ACC112 (cell line): ENCODE data around the gene ARHGEF3.
"Not testable (repeated sequence)": the region's sequence is repeated elsewhere in the genome, so short reads cannot be mapped to it uniquely, and the experiment has no call there.

ENCODE experiments used
- H2AFZ ChIP-seq: fragments of 200-600 bp; sonication (generic); one replicate; pipeline ENCODE4 v1.6.0; 2017; ENCODE audit warnings: antibody characterized with exemption, low read length; ENCODE audit not compliant: unreplicated experiment
- H3K27ac ChIP-seq: fragments of 200-600 bp; sonication (generic); 2 replicates; pipeline ENCODE4 v1.5.1; 2014; ENCODE audit warnings: low read depth, mild to moderate bottlenecking, antibody characterized with exemption, low read length, moderate library complexity
- H3K27me3 ChIP-seq: fragments of 200-600 bp; sonication (generic); 2 replicates; pipeline ENCODE4 v1.6.1; 2014; ENCODE audit warnings: mild to moderate bottlenecking, antibody characterized with exemption, low read length, moderate library complexity, mixed read lengths; ENCODE audit not compliant: insufficient read depth
- H3K36me3 ChIP-seq: fragments of 200-600 bp; sonication (generic); 2 replicates; pipeline ENCODE4 v1.6.1; 2016; ENCODE audit warnings: mild to moderate bottlenecking, antibody characterized with exemption, low read length, moderate library complexity, mixed read lengths; ENCODE audit not compliant: insufficient read depth
- H3K4me1 ChIP-seq: fragments of 200-600 bp; sonication (generic); one replicate; pipeline ENCODE4 v1.6.1; 2016; ENCODE audit warnings: low read length, mixed read lengths; ENCODE audit not compliant: insufficient read depth, unreplicated experiment, control insufficient read depth
- H3K4me3 ChIP-seq: fragments of 200-600 bp; sonication (generic); 2 replicates; pipeline ENCODE4 v1.5.1; 2014; ENCODE audit warnings: mild to moderate bottlenecking, low read depth, low read length
- H3K79me2 ChIP-seq: fragments of 200-600 bp; sonication (generic); one replicate; pipeline ENCODE4 v1.6.0; 2016; ENCODE audit warnings: low read length; ENCODE audit not compliant: control insufficient read depth, unreplicated experiment, insufficient read depth

The ARHGEF3 gene

GRCh38 chr3:56693750-56694149 lies 108.0 kb downstream of the ARHGEF3 start:
- Histone ChIP-seq H3K4me3 (no peak overlapping the region), H3K27me3 (no peaks in the 10 kb centered on the region), H3K36me3 (no peaks in the 10 kb centered on the region), H3K79me2 (no peaks in the 10 kb centered on the region), H3K27ac (no peak overlapping the region), H2AFZ (no peak overlapping the region), H3K4me1 (peaks cover 8% of the 10 kb centered on the region)

GRCh38 chr3:56692520-56693433 lies 109.0 kb downstream of the ARHGEF3 start:
- not testable (repeated sequence) for H3K79me2 ChIP-seq, H2AFZ ChIP-seq, H3K27ac ChIP-seq, H3K36me3 ChIP-seq, H3K4me3 ChIP-seq, H3K27me3 ChIP-seq, H3K4me1 ChIP-seq

- H3K79me2 ChIP-seq, H3K27ac ChIP-seq: not testable (repeated sequence)
These were observed 109.8 kb downstream of the ARHGEF3 start for GRCh38 chr3:56692001-56692365.

GRCh38 chr3:56691165-56692000 lies 110.4 kb downstream of the ARHGEF3 start:
- no peak overlapping the region for H3K4me3 ChIP-seq
- no peak overlapping the region for H2AFZ ChIP-seq
- H3K27ac ChIP-seq, result no peak overlapping the region
- H3K36me3 ChIP-seq, result no peaks in the 10 kb centered on the region
- H3K79me2 ChIP-seq, result no peaks in the 10 kb centered on the region
- H3K4me1 ChIP-seq, result peaks cover 8% of the 10 kb centered on the region
- no peaks in the 10 kb centered on the region for H3K27me3 ChIP-seq

More at GRCh38 chr3:56692001-56692365, 109.8 kb downstream of the ARHGEF3 start:
- H2AFZ ChIP-seq, H3K27me3 ChIP-seq, H3K4me3 ChIP-seq, H3K4me1 ChIP-seq, H3K36me3 ChIP-seq: not testable (repeated sequence)

GRCh38 chr3:56689303-56689702 lies 112.4 kb downstream of the ARHGEF3 start:
- no peaks in the 10 kb centered on the region for H3K27me3 ChIP-seq
- H3K36me3 ChIP-seq, result no peaks in the 10 kb centered on the region
- no peak overlapping the region for H3K4me3 ChIP-seq
- no peaks in the 10 kb centered on the region for H3K79me2 ChIP-seq
- H3K4me1 ChIP-seq, result peaks cover 8% of the 10 kb centered on the region
- no peak overlapping the region for H2AFZ ChIP-seq
- H3K27ac ChIP-seq, result no peak overlapping the region

- Histone ChIP-seq H3K27me3 (no peaks in the 10 kb centered on the region), H2AFZ (no peak overlapping the region), H3K4me1 (peaks cover 6% of the 10 kb centered on the region), H3K79me2 (no peaks in the 10 kb centered on the region), H3K36me3 (no peaks in the 10 kb centered on the region), H3K4me3 (no peak overlapping the region), H3K27ac (no peak overlapping the region)
These were observed 113.6 kb downstream of the ARHGEF3 start for GRCh38 chr3:56688191-56688590.

GRCh38 chr3:56684029-56684428 lies 117.7 kb downstream of the ARHGEF3 start:
- Histone ChIP-seq H3K27ac (no peak overlapping the region), H2AFZ (no peak overlapping the region), H3K79me2 (peaks cover 38% of the 10 kb centered on the region), H3K27me3 (no peaks in the 10 kb centered on the region), H3K36me3 (peaks cover 23% of the 10 kb centered on the region), H3K4me1 (peaks cover 24% of the 10 kb centered on the region), H3K4me3 (no peak overlapping the region)

- H3K79me2 ChIP-seq, result peaks cover 45% of the 10 kb centered on the region
- H3K36me3 ChIP-seq, result peaks cover 26% of the 10 kb centered on the region
- peaks cover 24% of the 10 kb centered on the region for H3K4me1 ChIP-seq
- H2AFZ ChIP-seq, result peak within 1 kb of the TSS; percentile 96
- no peaks in the 10 kb centered on the region for H3K27me3 ChIP-seq
- H3K4me3 ChIP-seq, result peak within 1 kb of the TSS; percentile 85
- peak within 1 kb of the TSS; percentile 88 for H3K27ac ChIP-seq
These were observed 118.5 kb downstream of the ARHGEF3 start, which contains the start of gene TASOR for GRCh38 chr3:56683122-56683817. TASOR (minus strand) TSS chr3:56683265; CDS start chr3:56683006, 259 bp downstream.

- H3K79me2 ChIP-seq, result peaks cover 49% of the 10 kb centered on the region
- H3K4me1 ChIP-seq, result peaks cover 24% of the 10 kb centered on the region
- peaks cover 26% of the 10 kb centered on the region for H3K36me3 ChIP-seq
- no peaks in the 10 kb centered on the region for H3K27me3 ChIP-seq
- peak overlapping the region; percentile 85 for H3K4me3 ChIP-seq
- peak overlapping the region; percentile 88 for H3K27ac ChIP-seq
- peak overlapping the region; percentile 88 for H2AFZ ChIP-seq
These were observed 119.2 kb downstream of the ARHGEF3 start for GRCh38 chr3:56682462-56683121.

GRCh38 chr3:56681984-56682461 lies 119.7 kb downstream of the ARHGEF3 start:
- peaks cover 24% of the 10 kb centered on the region for H3K4me1 ChIP-seq
- peaks cover 26% of the 10 kb centered on the region for H3K36me3 ChIP-seq
- peaks cover 55% of the 10 kb centered on the region for H3K79me2 ChIP-seq
- H3K27me3 ChIP-seq, result no peaks in the 10 kb centered on the region
- H3K27ac ChIP-seq, result peak overlapping the region; percentile 88
- H3K4me3 ChIP-seq, result peak overlapping the region; percentile 85
- H2AFZ ChIP-seq, result peak overlapping the region; percentile 88
